SK-N-SH (cell line): ENCODE results near the gene PTPN14. TPM values are rescaled to one million over a fixed set of nuclear protein-coding genes. Genes with fewer than 3 reads are reported as not detected.

Experiments
- CTCF ChIA-PET: fragments of 300-600, 350-600 bp; formaldehyde crosslinking; extraction: SDS; loops from one replicate; lab custom pipeline; 2021; lab: Yijun Ruan, JAX
- POLR2A ChIA-PET: fragments of 350-600 bp; sonication (Branson Sonifier 250); formaldehyde crosslinking; extraction: SDS; loops from one replicate; lab custom pipeline; 2020; ENCODE audit warnings: antibody characterized with exemption, inconsistent platforms; lab: Yijun Ruan, JAX
- DNase-seq: peaks from one replicate; pipeline ENCODE4 v3.0.0; 2012
- H2AFZ ChIP-seq: fragments of 200-600 bp; sonication (generic); 2 replicates; pipeline ENCODE4 v1.8.1; 2016; ENCODE audit warnings: antibody characterized with exemption, mild to moderate bottlenecking, low read depth
- H3F3A ChIP-seq: fragments of 200-600 bp; sonication (generic); replicated peaks from 2 replicates; pipeline ENCODE3; 2016; ENCODE audit warnings: antibody characterized with exemption, mild to moderate bottlenecking; ENCODE audit not compliant: insufficient read depth
- H3K27ac ChIP-seq, 2 experiments: fragments of 200-500 bp in 1 of 2; fragments of 200-600 bp in 1 of 2; sonication (Bioruptor generic) in 1 of 2; sonication (generic), shearing (Covaris generic) in 1 of 2; 2 replicates each; pipeline versions ENCODE4 v1.5.1 to v1.6.1; 2014 to 2016; ENCODE audit warnings: low read depth in 2 of 2, inconsistent platforms in 1 of 2, low read length in 1 of 2, mild to moderate bottlenecking in 1 of 2, mixed read lengths in 1 of 2
- H3K27me3 ChIP-seq: fragments of 200-600 bp; sonication (generic), shearing (Covaris generic); 2 replicates; pipeline ENCODE4 v1.6.1; 2016; ENCODE audit warnings: mixed run types; ENCODE audit not compliant: insufficient read depth
- H3K36me3 ChIP-seq, 2 experiments: fragments of 200-500 bp in 1 of 2; fragments of 200-600 bp in 1 of 2; sonication (Bioruptor generic) in 1 of 2; sonication (generic) in 1 of 2; replicated peaks in 1 of 2; 2 replicates each; pipeline versions ENCODE3 to v1.5.1; 2014 to 2016; ENCODE audit warnings: low read length in 1 of 2, mild to moderate bottlenecking in 1 of 2; ENCODE audit not compliant: insufficient read depth in 2 of 2, control insufficient read depth in 1 of 2
- H3K4me1 ChIP-seq, 2 experiments: fragments of 200-500 bp in 1 of 2; fragments of 200-600 bp in 1 of 2; sonication (Bioruptor generic) in 1 of 2; sonication (generic), shearing (Covaris generic) in 1 of 2; 2 replicates each; pipeline versions ENCODE4 v1.5.1 to v1.6.1; 2014 to 2016; ENCODE audit warnings: low read depth in 1 of 2, low read length in 1 of 2, mixed run types in 1 of 2; ENCODE audit not compliant: insufficient read depth in 2 of 2, control insufficient read depth in 1 of 2
- H3K4me2 ChIP-seq: fragments of 200-600 bp; sonication (generic), shearing (Covaris generic); 2 replicates; pipeline ENCODE4 v1.6.1; 2017; ENCODE audit warnings: mixed run types
- H3K4me3 ChIP-seq, 2 experiments: fragments of 200-500 bp in 1 of 2; fragments of 200-600 bp in 1 of 2; sonication (Bioruptor generic) in 1 of 2; sonication (generic), shearing (Covaris generic) in 1 of 2; 2 replicates each; pipeline versions ENCODE4 v1.5.1 to v1.8.1; 2014 to 2016; ENCODE audit warnings: low read depth in 2 of 2, inconsistent platforms in 1 of 2, low read length in 1 of 2, mild to moderate bottlenecking in 1 of 2, mixed read lengths in 1 of 2, moderate library complexity in 1 of 2
- H3K79me2 ChIP-seq: fragments of 200-600 bp; sonication (generic); 2 replicates; pipeline ENCODE4 v1.8.1; 2017; ENCODE audit warnings: mild to moderate bottlenecking; ENCODE audit not compliant: insufficient read depth
- H3K9ac ChIP-seq: fragments of 200-600 bp; sonication (generic); 2 replicates; pipeline ENCODE4 v1.6.1; 2017; ENCODE audit warnings: mixed run types
- H3K9me2 ChIP-seq: fragments of 200-600 bp; sonication (generic); 2 replicates; pipeline ENCODE4 v1.6.1; 2017; ENCODE audit warnings: mixed run types
- H3K9me3 ChIP-seq: fragments of 200-600 bp; sonication (generic); 2 replicates; pipeline ENCODE4 v1.6.1; 2017; ENCODE audit warnings: mixed run types, mild to moderate bottlenecking, moderate library complexity
- H4K20me1 ChIP-seq: fragments of 200-600 bp; sonication (generic); 2 replicates; pipeline ENCODE4 v1.6.1; 2017; ENCODE audit warnings: mild to moderate bottlenecking, mixed run types; ENCODE audit not compliant: insufficient read depth
- ELF1 ChIP-seq: IDR thresholded peaks from 2 replicates; pipeline ENCODE4 v1.4.0; 2012
- EZH2phosphoT487 ChIP-seq: fragments of 200-600 bp; sonication (generic); IDR thresholded peaks from 2 replicates; pipeline ENCODE4 v1.6.1; 2017; ENCODE audit warnings: low read depth, mixed run types, mild to moderate bottlenecking, antibody characterized with exemption, moderate library complexity, borderline replicate concordance
- FOXJ3 ChIP-seq: sonication (generic); formaldehyde crosslinking; IDR thresholded peaks from 2 replicates; pipeline ENCODE4 v1.5.1; 2020; ENCODE audit warnings: mild to moderate bottlenecking, missing genetic modification reagents
- FOXM1 ChIP-seq: IDR thresholded peaks from 2 replicates; pipeline ENCODE4 v1.4.0; 2012; ENCODE audit warnings: low read depth, mild to moderate bottlenecking
- GABPA ChIP-seq: IDR thresholded peaks from 2 replicates; pipeline ENCODE4 v1.4.0; 2012; ENCODE audit warnings: low read depth, mild to moderate bottlenecking
- JUND ChIP-seq: IDR thresholded peaks from 2 replicates; pipeline ENCODE4 v1.4.0; 2012
- NRF1 ChIP-seq: IDR thresholded peaks from 2 replicates; pipeline ENCODE4 v1.6.1; 2012; ENCODE audit warnings: low read depth, mild to moderate bottlenecking, low read length
- POLR2AphosphoS5 ChIP-seq: IDR thresholded peaks from 2 replicates; pipeline ENCODE4 v1.6.1; 2012; ENCODE audit warnings: low read depth, low read length
- RFX5 ChIP-seq: IDR thresholded peaks from 2 replicates; pipeline ENCODE4 v1.6.1; 2012; ENCODE audit warnings: mild to moderate bottlenecking, improper control_type of control experiment, low read length
- RXRA ChIP-seq: IDR thresholded peaks from 2 replicates; pipeline ENCODE4 v1.4.0; 2012; ENCODE audit warnings: low read depth, mild to moderate bottlenecking, borderline replicate concordance
- SIN3A ChIP-seq: IDR thresholded peaks from 2 replicates; pipeline ENCODE4 v1.6.1; 2012; ENCODE audit warnings: low read depth, mild to moderate bottlenecking, low read length, moderate library complexity, borderline replicate concordance
- TAF1 ChIP-seq: IDR thresholded peaks from 2 replicates; pipeline ENCODE4 v1.6.1; 2012; ENCODE audit warnings: low read depth, mild to moderate bottlenecking, low read length, moderate library complexity, borderline replicate concordance
- WGBS: methylation state at CpG from one replicate; pipeline ENCODE4 v1.1.6; 2017; ENCODE audit warnings: low lambda C conversion rate; 5-methylcytosine and 5-hydroxymethylcytosine counted together
- polyA plus RNA-seq, 3 experiments: library from polyadenylated mRNA; depleted of rRNA; stranded (reverse); fragments of >200 nt; gene quantifications; 2 replicates each; pipeline ENCODE4 v1.2.3, GENCODE V29; 2012
- TF ChIP-seq, protein P1 (sequence below): fragments of 200-600 bp; sonication (generic); IDR thresholded peaks from 2 replicates; pipeline ENCODE4 v1.6.1; 2017; ENCODE audit warnings: antibody characterized with exemption, mild to moderate bottlenecking, moderate library complexity
- TF ChIP-seq, protein P2 (sequence below): IDR thresholded peaks from 2 replicates; pipeline ENCODE4 v1.4.0; 2012; ENCODE audit warnings: low read depth, borderline replicate concordance
- TF ChIP-seq, protein P3 (sequence below): IDR thresholded peaks from 2 replicates; pipeline ENCODE4 v1.4.0; 2012; ENCODE audit warnings: low read depth
- TF ChIP-seq, protein P4 (sequence below): fragments of 150-350 bp; IDR thresholded peaks from 2 replicates; pipeline ENCODE4 v1.6.1; 2016; ENCODE audit warnings: mild to moderate bottlenecking, low read depth, low read length
- TF ChIP-seq, protein P5 (sequence below): IDR thresholded peaks from 2 replicates; pipeline ENCODE4 v1.4.0; 2012; ENCODE audit warnings: low read depth, borderline replicate concordance

The PTPN14 gene
- polyA plus RNA-seq, 1 of the 3 experiments (the other 2 are of a cell fraction), result 12.8 TPM

DNA sequence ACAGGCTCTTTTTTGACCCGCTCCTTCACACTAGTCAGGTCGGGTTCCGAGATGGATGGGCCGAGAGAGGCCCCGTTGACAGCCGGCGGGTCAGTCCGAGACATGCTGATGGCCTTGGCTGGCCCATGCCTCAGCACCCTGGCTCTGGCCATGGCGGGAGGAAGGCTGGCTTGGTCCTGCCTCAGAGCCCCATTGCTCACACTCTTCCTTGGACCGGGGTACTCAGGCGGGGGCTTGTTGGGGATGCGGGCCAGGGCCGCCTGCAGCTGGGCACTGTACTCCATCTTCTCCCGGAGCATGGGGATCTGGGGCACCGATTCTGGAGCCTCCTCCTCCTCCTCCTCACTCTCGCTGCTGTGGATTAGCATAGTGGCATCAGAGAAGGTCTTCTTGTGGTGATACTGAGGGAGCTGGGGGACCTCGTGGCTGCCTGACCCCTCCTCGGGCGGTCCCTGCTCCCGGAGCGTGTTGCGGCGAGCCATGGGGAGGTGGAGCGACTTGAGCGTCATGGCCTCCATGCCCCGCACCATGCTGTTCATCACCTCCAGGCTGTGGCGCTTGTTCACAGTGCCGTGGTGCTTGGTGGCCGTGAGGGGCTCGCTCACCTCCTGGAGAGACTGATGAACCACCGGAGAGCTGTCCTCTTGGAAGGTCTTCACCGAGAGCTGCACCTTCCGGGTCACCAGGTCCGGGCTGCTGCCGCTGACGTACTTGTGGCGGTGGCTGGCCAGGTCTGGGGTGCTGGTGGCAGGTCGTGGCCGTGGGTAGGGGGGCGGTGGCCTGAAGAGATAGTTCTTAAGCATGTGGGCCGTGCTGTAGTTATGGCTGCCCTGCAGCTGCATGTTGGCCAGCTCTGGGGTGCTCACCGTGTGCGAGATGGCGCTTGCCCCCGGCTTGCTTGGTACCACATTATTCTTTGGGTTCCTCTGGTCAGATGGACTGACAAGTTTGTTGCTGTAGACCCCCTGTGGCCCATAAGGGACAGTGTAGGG, 167.7 kb downstream of the PTPN14 start (continued):
- TF ChIP-seq, protein P1, sequence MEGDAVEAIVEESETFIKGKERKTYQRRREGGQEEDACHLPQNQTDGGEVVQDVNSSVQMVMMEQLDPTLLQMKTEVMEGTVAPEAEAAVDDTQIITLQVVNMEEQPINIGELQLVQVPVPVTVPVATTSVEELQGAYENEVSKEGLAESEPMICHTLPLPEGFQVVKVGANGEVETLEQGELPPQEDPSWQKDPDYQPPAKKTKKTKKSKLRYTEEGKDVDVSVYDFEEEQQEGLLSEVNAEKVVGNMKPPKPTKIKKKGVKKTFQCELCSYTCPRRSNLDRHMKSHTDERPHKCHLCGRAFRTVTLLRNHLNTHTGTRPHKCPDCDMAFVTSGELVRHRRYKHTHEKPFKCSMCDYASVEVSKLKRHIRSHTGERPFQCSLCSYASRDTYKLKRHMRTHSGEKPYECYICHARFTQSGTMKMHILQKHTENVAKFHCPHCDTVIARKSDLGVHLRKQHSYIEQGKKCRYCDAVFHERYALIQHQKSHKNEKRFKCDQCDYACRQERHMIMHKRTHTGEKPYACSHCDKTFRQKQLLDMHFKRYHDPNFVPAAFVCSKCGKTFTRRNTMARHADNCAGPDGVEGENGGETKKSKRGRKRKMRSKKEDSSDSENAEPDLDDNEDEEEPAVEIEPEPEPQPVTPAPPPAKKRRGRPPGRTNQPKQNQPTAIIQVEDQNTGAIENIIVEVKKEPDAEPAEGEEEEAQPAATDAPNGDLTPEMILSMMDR, result no peak
- TF ChIP-seq NRF1 (no peak), EZH2phosphoT487 (no peak), ELF1 (no peak), RXRA (no peak), FOXJ3 (CRISPR knock-in tag) (no peak), FOXM1 (no peak), TAF1 (no peak)
- TF ChIP-seq, protein P2, sequence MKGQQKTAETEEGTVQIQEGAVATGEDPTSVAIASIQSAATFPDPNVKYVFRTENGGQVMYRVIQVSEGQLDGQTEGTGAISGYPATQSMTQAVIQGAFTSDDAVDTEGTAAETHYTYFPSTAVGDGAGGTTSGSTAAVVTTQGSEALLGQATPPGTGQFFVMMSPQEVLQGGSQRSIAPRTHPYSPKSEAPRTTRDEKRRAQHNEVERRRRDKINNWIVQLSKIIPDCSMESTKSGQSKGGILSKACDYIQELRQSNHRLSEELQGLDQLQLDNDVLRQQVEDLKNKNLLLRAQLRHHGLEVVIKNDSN, result no peak
- TF ChIP-seq, all 33 proteins: peak for 0

DNA sequence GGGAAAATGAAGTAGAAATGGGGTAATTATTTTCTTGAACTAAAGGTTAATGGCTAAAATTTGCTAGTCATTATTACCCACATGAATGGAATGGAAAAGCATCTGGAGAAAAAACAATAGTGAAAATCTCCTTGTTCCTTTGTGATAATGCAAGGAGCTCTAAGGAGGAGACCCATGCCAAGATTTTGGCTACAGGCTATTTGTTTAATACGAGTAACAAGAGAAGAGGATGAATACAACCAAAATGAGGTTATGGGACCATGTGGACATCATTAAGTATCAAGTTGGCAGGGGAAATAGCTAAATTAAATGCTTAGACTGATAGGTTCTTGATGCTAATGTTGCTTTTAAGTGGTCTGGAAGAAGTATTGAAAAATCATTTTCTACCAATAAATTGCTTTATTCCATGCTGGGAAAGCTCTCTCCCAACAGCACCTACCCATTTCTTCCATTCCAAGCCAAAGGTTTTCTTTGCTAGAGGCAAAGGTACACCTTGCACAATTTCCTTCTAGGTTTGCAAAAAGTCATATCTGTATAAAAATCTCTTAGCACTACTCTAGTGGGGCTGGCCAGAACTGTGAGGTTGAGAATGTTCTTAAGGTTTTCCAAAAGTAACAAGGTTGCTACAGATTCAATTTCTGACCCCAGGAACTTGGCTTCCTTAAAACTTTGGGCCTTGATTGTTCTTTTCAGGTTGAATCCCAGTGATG, 170.3 kb downstream of the PTPN14 start:
- Histone ChIP-seq H3K27me3 (no peaks in the 10 kb centered on the region), H3K9me3 (no peaks in the 10 kb centered on the region), H3F3A (peaks cover 9% of the 10 kb centered on the region), H3K36me3 (peaks cover 55 to 75% of the 10 kb centered on the region in 2 experiments), H3K4me3 (no peak overlapping the region), H2AFZ (no peak overlapping the region), H3K4me1 (peaks cover 0 to 5% of the 10 kb centered on the region in 2 experiments; a peak in 2 of 4 replicates), H3K79me2 (peaks cover 65% of the 10 kb centered on the region), H3K27ac (0 out of 4 replicates have a peak overlapping the region, but pooled peaks of 1 of the 2 experiments have one; percentile 5), H3K9ac (no peak overlapping the region), H4K20me1 (peaks cover 6% of the 10 kb centered on the region; the same call in 1 of the 2 replicates), H3K4me2 (no peak overlapping the region), H3K9me2 (no peaks in the 10 kb centered on the region)
- 69% methylated on average over 1 of the region's 1 CpG for WGBS
- POLR2A ChIA-PET, result no interaction called here
- CTCF ChIA-PET, result interaction anchor here (1.5 kb wide), 1 partner anchor 204 kb away, joined by 4 read pairs; no protein-coding TSS in a partner anchor
- DNase-seq, result no peak
- no peak for TF ChIP-seq RFX5
- TF ChIP-seq, protein P3, sequence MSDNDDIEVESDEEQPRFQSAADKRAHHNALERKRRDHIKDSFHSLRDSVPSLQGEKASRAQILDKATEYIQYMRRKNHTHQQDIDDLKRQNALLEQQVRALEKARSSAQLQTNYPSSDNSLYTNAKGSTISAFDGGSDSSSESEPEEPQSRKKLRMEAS, result no peak
- TF ChIP-seq GABPA, result no peak
- TF ChIP-seq, protein P4, sequence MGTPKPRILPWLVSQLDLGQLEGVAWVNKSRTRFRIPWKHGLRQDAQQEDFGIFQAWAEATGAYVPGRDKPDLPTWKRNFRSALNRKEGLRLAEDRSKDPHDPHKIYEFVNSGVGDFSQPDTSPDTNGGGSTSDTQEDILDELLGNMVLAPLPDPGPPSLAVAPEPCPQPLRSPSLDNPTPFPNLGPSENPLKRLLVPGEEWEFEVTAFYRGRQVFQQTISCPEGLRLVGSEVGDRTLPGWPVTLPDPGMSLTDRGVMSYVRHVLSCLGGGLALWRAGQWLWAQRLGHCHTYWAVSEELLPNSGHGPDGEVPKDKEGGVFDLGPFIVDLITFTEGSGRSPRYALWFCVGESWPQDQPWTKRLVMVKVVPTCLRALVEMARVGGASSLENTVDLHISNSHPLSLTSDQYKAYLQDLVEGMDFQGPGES, result no peak
- TF ChIP-seq, protein P1, result no peak
- TF ChIP-seq, protein P5, sequence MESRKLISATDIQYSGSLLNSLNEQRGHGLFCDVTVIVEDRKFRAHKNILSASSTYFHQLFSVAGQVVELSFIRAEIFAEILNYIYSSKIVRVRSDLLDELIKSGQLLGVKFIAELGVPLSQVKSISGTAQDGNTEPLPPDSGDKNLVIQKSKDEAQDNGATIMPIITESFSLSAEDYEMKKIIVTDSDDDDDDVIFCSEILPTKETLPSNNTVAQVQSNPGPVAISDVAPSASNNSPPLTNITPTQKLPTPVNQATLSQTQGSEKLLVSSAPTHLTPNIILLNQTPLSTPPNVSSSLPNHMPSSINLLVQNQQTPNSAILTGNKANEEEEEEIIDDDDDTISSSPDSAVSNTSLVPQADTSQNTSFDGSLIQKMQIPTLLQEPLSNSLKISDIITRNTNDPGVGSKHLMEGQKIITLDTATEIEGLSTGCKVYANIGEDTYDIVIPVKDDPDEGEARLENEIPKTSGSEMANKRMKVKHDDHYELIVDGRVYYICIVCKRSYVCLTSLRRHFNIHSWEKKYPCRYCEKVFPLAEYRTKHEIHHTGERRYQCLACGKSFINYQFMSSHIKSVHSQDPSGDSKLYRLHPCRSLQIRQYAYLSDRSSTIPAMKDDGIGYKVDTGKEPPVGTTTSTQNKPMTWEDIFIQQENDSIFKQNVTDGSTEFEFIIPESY, result no peak
- TF ChIP-seq ELF1, result no peak
- TF ChIP-seq EZH2phosphoT487, result no peak
- TF ChIP-seq JUND, result no peak
- TF ChIP-seq SIN3A, result no peak
- no peak for TF ChIP-seq RXRA
- no peak for TF ChIP-seq POLR2AphosphoS5
